Gastrocnemius medialis (tissue), 4 donors: ENCODE results near the gene SMARCA2. TPM values are rescaled to one million over a fixed set of nuclear protein-coding genes. Genes with fewer than 3 reads are reported as not detected.
"Not testable (repeated sequence)": the region's sequence is repeated elsewhere in the genome, so short reads cannot be mapped to it uniquely, and the experiment has no call there.

Experiments
- ATAC-seq, 2 donors: fragments of 150-250 bp; one replicate each; pipeline ENCODE4 v1.9.1; 2016
- DNase-seq, 2 donors: peaks; one replicate each; pipeline ENCODE4 v3.0.0-alpha.2; 2019
- H3K27ac ChIP-seq, 4 donors: fragments of 200-600 bp; sonication (generic); 1 replicate in 1 of 4; 2 replicates in 3 of 4; pipeline ENCODE4 v1.5.1; 2016 to 2018; ENCODE audit warnings: mild to moderate bottlenecking in 2 of 4, moderate library complexity in 1 of 4
- H3K27me3 ChIP-seq, 3 donors: fragments of 200-600 bp; sonication (generic) in 2 of 3; 1 replicate in 1 of 3; 2 replicates in 2 of 3; pipeline versions ENCODE4 v1.5.1 to v1.6.0; 2016 to 2019; ENCODE audit warnings: mild to moderate bottlenecking in 1 of 3, moderate library complexity in 1 of 3
- H3K36me3 ChIP-seq, 2 donors: fragments of 200-600 bp; sonication (generic) in 1 of 2; one replicate each; pipeline ENCODE4 v1.5.1; 2017 to 2018
- H3K4me1 ChIP-seq, 2 donors: fragments of 200-600 bp; sonication (generic) in 1 of 2; one replicate each; pipeline ENCODE4 v1.5.1; 2016 to 2017; ENCODE audit warnings: mild to moderate bottlenecking in 2 of 2
- H3K4me3 ChIP-seq, 4 donors: fragments of 200-600 bp; sonication (generic) in 3 of 4; 1 replicate in 1 of 4; 2 replicates in 3 of 4; pipeline ENCODE4 v1.5.1; 2016 to 2019; ENCODE audit warnings: mild to moderate bottlenecking in 2 of 4
- H3K9me3 ChIP-seq, 3 donors: fragments of 200-600 bp; sonication (generic) in 2 of 3; 1 replicate in 1 of 3; 2 replicates in 2 of 3; pipeline ENCODE4 v1.5.1; 2016 to 2019
- CTCF ChIP-seq, 5 experiments: fragments of 450-650 bp in 3 of 5; fragments of 200-600 bp in 2 of 5; sonication (generic) in 2 of 5; IDR thresholded peaks in 4 of 5; conservative IDR thresholded peaks in 1 of 5; 1 replicate in 4 of 5; 2 replicates in 1 of 5; pipeline ENCODE4 v1.5.1; 2016 to 2019; ENCODE audit warnings: antibody characterized with exemption in 5 of 5, mild to moderate bottlenecking in 3 of 5, moderate library complexity in 3 of 5
- POLR2A ChIP-seq, 2 donors: fragments of 450-650 bp; IDR thresholded peaks; one replicate each; pipeline ENCODE4 v1.6.1; 2017; ENCODE audit warnings: antibody characterized with exemption in 2 of 2, mild to moderate bottlenecking in 2 of 2, moderate library complexity in 2 of 2
- in situ Hi-C, 4 donors: fragments of 200-750 bp; cut with MboI; loops; one replicate each; pipeline versions ENCODE4 v1.15.0 to v1.8.0; 2017; ENCODE audit warnings: low sequenced_read_pairs in 4 of 4
- intact Hi-C: fragments of 100-400 bp; cut with DNase I; formaldehyde crosslinking; loops from one replicate; pipeline ENCODE4 v1.15.1; 2023; ENCODE audit warnings: low total_unique reads
- total RNA-seq, 4 donors: library from RNA; depleted of rRNA; stranded (reverse); fragments of >200 nt; gene quantifications; one replicate each; pipeline versions ENCODE4 v1.1.0 to v1.2.3, GENCODE V29; 2016

SMARCA2 gene
- total RNA-seq, 4 donors from 2014 or later, result 54.6 to 69.7 (median 63.0) TPM

GRCh38 chr9:2142212-2142611, 127.1 kb downstream of the SMARCA2 start:
- Histone ChIP-seq H3K9me3 (no peaks in the 10 kb centered on the region), H3K4me3 (no peak overlapping the region), H3K27ac (no peak overlapping the region), H3K4me1 (peaks cover 20 to 36% of the 10 kb centered on the region in 2 donors), H3K36me3 (no peaks in the 10 kb centered on the region), H3K27me3 (no peaks in the 10 kb centered on the region)
- ATAC-seq (no peak), DNase-seq (no peak)
- intact Hi-C loops (no loop called here), in situ Hi-C loops (loop anchor here in 1 of 4 donors (25.0 kb wide), 1 partner anchor 595 kb away; no protein-coding TSS in a partner anchor)
- TF ChIP-seq CTCF (IDR thresholded peaks at IDR 0.05 in 4 of 5, conservative IDR thresholded peaks at IDR 0.05 in 1 of 5), result no peak
- TF ChIP-seq POLR2A (IDR thresholded peaks at IDR 0.05), result no peak

- no peaks in the 10 kb centered on the region for H3K27me3 ChIP-seq
- ATAC-seq (no peak), DNase-seq (no peak)
- no peak overlapping the region for H3K4me3 ChIP-seq
- no peaks in the 10 kb centered on the region for H3K36me3 ChIP-seq
- no peaks in the 10 kb centered on the region for H3K9me3 ChIP-seq
- no peak for TF ChIP-seq CTCF (IDR thresholded peaks at IDR 0.05 in 4 of 5, conservative IDR thresholded peaks at IDR 0.05 in 1 of 5)
- TF ChIP-seq POLR2A (IDR thresholded peaks at IDR 0.05), result no peak
- in situ Hi-C loops, result loop anchor here in 1 of 4 donors (25.0 kb wide), 1 partner anchor 593 kb away; no protein-coding TSS in a partner anchor
- no peak overlapping the region for H3K27ac ChIP-seq
- peaks cover 16 to 27% of the 10 kb centered on the region in 2 donors for H3K4me1 ChIP-seq
- intact Hi-C loops, result no loop called here
Observed at GRCh38 chr9:2144619-2145018, 129.5 kb downstream of the SMARCA2 start.

- peaks cover 10 to 21% of the 10 kb centered on the region in 2 donors for H3K4me1 ChIP-seq
- TF ChIP-seq CTCF (IDR thresholded peaks at IDR 0.05 in 4 of 5, conservative IDR thresholded peaks at IDR 0.05 in 1 of 5) (no peak), POLR2A (IDR thresholded peaks at IDR 0.05) (no peak)
- H3K27ac ChIP-seq, result no peak overlapping the region
- DNase-seq (no peak), ATAC-seq (no peak)
- no peaks in the 10 kb centered on the region for H3K36me3 ChIP-seq
- intact Hi-C loops, result no loop called here
- no peaks in the 10 kb centered on the region for H3K27me3 ChIP-seq
- no peak overlapping the region for H3K4me3 ChIP-seq
- no peaks in the 10 kb centered on the region for H3K9me3 ChIP-seq
- in situ Hi-C loops, result loop anchor here in 1 of 4 donors (25.0 kb wide), 1 partner anchor 592 kb away; no protein-coding TSS in a partner anchor
Observed at GRCh38 chr9:2145746-2146145, 130.6 kb downstream of the SMARCA2 start.

- H3K4me3 ChIP-seq, H3K36me3 ChIP-seq, H3K27ac ChIP-seq, H3K9me3 ChIP-seq, H3K27me3 ChIP-seq, ATAC-seq, intact Hi-C loops, DNase-seq: not testable (repeated sequence)
- peaks cover under 1 to 12% of the 10 kb centered on the region in 2 donors for H3K4me1 ChIP-seq
- in situ Hi-C loops, result loop anchor here in 1 of 4 donors (25.0 kb wide), 1 partner anchor 591 kb away; no protein-coding TSS in a partner anchor
Observed at GRCh38 chr9:2146700-2147099, 131.6 kb downstream of the SMARCA2 start.

GRCh38 chr9:2150338-2150737, 135.2 kb downstream of the SMARCA2 start:
- no peak overlapping the region for H3K27ac ChIP-seq
- no peaks in the 10 kb centered on the region for H3K27me3 ChIP-seq
- TF ChIP-seq CTCF (IDR thresholded peaks at IDR 0.05 in 4 of 5, conservative IDR thresholded peaks at IDR 0.05 in 1 of 5), result no peak
- TF ChIP-seq POLR2A (IDR thresholded peaks at IDR 0.05), result no peak
- H3K4me3 ChIP-seq, result no peak overlapping the region
- in situ Hi-C loops (no loop called here), intact Hi-C loops (loop anchor here (10.0 kb wide), 2 partner anchors 474 to 514 kb away; partner anchors contain the start of gene VLDLR)
- H3K9me3 ChIP-seq, result no peaks in the 10 kb centered on the region
- no peak for DNase-seq
- no peak for ATAC-seq
- H3K36me3 ChIP-seq, result no peaks in the 10 kb centered on the region
- peaks cover 3 to 7% of the 10 kb centered on the region in 2 donors for H3K4me1 ChIP-seq
